GM10847 (cell line): ENCODE results near the gene PLEKHM3.

Experiments
- POLR2A ChIP-seq: IDR thresholded peaks from 2 replicates; pipeline ENCODE4 v1.6.1; 2011; ENCODE audit not compliant: insufficient read length; ENCODE audit errors: extremely low read depth

PLEKHM3 gene

DNA sequence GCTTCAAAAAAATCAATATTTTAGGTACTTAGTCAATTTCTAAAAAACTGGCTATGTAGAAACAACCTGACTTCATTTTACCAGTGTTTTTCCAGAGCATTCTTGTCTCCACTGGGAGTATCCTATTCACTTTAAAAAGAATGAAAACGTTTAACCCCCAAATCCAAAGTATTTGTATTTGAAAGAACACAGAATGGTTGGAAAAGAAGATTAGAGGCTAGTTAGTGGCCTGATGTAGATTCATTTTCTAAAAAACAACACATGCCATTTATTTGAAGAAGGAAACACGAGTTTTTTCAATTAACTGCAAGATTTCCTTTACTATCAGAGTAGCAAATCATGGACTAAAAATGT lies 74.6 kb downstream of the PLEKHM3 start:
- no peak for TF ChIP-seq POLR2A

GRCh38 chr2:207950063-207950760 lies 75.1 kb downstream of the PLEKHM3 start:
- no peak for TF ChIP-seq POLR2A

DNA sequence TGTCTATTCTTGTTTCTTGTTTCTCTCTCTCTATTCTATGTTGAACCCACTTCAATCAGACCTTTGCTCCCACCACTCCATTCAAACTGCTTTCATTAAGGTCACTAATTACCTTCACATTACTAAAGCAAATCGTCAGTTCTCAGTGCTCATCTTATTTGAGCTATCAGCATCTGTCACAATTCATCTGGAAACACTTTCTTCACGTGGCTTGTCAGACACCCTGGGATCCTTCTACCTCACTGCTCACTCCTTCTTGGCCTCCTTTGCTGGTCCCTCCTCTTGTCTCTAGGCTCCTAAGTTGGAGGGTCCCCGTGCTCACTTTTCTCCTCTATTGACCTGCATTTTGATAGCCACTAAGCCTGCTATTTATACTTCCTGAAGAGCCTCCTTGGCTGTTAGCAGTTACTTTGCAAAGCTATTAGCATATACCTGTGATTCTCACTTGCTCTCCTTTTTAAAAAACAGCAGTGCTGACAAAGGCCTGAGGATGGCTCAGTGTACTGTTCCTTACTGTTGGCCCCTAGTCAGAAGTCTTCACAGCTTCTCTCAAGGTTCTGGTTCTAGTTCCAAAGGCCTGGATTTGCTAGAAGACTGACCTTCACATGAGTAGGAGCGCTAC lies 80.2 kb downstream of the PLEKHM3 start:
- no peak for TF ChIP-seq POLR2A

DNA sequence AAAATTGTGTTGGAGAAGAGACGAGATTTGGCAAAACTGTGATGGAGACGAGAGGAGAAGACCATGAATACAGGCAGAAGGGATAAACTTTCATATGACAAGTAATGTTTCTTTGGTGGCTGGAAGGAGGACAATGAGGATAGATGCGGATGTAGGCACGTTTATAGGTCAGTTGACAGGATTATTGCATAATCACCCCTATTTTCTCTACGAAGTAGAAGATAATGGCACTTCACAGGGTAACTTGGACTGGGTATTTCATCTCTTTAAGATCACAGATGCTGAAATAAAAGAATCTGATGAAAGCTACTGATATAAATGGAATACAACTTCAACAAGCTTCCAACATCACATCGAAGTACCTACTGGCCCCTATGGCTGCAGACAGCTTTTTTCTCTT lies 81.0 kb downstream of the PLEKHM3 start:
- TF ChIP-seq POLR2A: no peak

GRCh38 chr2:207939342-207940108 lies 85.8 kb downstream of the PLEKHM3 start:
- no peak for TF ChIP-seq POLR2A

- TF ChIP-seq POLR2A: no peak
Observed at GRCh38 chr2:207938886-207939285, 86.4 kb downstream of the PLEKHM3 start.

DNA sequence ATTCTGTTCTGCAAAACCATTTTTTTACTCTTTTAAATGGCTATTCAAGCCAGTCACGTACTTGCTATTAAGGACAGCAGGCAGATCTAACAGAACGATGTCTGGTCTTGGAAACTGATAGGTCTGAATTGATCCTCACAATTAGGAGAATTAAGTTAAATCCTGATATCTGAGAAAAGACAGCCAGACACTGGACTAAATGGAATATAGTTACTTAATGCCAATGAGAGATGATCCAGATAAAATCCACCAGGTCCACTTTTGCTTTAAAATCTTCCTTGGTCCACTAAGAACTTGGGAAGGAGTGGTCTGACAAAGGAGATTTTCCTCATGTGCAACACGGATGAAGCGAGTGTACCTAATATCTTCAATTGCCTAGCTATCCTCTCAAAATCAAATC lies 86.9 kb downstream of the PLEKHM3 start:
- TF ChIP-seq POLR2A: no peak

GRCh38 chr2:207937823-207938222 lies 87.5 kb downstream of the PLEKHM3 start:
- TF ChIP-seq POLR2A: no peak

GRCh38 chr2:207937253-207937652 lies 88.1 kb downstream of the PLEKHM3 start:
- TF ChIP-seq POLR2A: no peak

- no peak for TF ChIP-seq POLR2A
Observed at GRCh38 chr2:207936380-207936779, 88.9 kb downstream of the PLEKHM3 start.

DNA sequence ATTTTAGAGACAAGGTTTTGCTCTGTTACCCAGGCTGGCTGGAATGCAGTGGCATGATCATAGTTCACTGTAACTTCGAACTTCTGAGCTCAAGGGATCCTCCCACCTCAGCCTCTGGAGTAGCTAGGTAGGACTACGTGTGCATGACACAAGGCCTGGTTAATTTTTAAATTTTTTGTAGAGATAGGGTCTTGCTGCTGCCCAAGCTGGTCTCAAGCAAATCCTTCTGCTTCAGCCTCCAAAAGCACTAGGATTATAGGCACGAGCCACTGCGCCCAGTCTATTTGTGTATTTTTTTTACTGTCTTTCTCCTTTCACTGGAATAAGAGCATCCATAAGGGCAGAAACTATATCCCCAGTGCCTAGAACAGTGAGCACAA lies 89.3 kb downstream of the PLEKHM3 start:
- TF ChIP-seq POLR2A: no peak

DNA sequence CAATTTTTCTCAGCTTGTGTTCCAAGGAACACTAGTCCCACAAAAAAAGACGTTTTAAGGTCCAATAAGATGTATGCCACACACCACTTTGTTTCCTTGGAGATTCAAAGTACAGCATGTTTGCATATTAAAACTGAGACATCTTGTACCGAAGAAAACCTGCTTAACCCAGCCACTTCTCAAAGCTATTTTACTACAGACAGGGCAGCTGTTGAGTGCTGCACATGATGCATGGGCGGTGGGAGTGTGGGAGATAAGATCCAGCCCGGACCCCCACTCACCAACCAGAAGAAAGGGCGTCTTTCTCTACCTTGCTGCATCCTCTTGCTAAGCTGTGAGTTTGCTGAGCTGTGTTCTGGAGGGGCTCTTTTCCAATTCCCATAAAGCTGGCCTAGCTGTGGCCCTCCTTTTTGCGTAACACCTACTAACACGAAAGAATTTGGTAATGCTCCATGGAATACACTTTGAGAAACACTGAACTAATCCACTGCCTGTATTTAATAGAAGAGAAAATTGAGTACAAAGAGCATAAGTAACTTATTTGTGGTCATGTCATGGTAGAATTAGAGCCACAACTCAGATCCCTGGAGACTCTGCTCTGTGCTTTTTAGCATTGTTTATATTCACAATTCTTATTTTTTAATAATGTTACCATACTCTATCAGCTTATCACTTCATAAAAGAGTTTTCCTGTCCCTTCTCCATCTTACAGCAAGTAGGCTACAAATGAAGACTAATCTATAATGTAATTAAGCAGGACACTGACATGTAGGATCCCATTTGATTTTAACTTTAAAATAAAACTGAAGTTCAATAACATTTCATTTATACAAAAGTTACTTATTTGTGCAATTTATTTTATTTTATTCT lies 90.0 kb downstream of the PLEKHM3 start:
- TF ChIP-seq POLR2A: no peak

DNA sequence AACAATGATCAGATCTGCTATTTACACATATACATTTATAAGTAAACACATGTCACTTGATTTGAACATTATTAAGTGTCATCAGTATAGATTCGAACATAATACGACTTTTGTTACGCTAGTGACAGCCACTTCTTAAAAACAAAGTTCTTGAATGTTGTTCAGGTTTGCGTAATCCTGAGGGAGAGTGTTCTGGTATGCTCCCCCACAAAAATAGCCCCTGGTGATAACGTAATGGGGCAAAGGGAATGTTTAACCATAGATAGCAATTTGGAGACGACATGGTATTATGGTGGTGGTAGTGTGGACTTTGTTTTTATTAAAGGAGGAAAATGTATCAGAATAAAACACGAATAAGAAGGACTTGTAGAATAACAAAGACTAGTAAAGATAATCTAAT lies 90.6 kb downstream of the PLEKHM3 start:
- TF ChIP-seq POLR2A: no peak

DNA sequence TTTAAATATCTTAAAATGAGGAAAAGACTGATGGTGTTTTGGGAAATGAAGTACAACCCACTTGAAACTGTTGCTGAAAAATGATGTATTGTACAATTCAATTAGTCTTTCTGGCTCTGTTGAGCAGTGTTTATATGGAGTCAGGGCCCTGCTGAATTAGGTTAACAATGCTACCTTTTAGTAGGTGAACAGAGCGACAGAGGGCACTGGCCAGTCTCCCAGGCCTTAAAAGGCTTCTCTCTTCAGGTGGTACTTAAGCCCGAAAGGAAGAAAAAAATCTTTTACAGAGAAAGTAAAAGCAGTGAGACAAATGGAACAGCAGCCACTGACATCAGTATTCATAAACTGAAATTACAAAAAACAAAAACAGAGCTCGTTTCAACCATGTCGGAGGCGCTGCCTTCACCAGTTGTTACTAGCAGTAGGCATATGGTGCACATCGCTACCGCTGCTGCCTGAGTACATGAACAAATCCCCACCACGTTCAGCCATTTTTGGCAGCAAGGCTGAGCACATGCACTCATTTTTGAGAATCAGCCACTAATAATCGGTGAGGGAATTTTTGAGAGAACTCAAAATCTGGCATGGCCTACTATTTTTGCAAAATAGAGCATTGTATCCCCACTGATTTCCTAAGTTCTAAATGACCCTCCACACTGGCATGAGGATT lies 91.8 kb downstream of the PLEKHM3 start:
- no peak for TF ChIP-seq POLR2A

GRCh38 chr2:207932106-207932505 lies 93.2 kb downstream of the PLEKHM3 start:
- no peak for TF ChIP-seq POLR2A
